Bone marrow (tissue), 2 donors: ENCODE measurements around the gene PPIF.

Experiments used
- DNase-seq, 2 donors: peaks; one replicate each; lab custom pipeline; 2025; lab: John Stamatoyannopoulos, UW

PPIF gene

DNA sequence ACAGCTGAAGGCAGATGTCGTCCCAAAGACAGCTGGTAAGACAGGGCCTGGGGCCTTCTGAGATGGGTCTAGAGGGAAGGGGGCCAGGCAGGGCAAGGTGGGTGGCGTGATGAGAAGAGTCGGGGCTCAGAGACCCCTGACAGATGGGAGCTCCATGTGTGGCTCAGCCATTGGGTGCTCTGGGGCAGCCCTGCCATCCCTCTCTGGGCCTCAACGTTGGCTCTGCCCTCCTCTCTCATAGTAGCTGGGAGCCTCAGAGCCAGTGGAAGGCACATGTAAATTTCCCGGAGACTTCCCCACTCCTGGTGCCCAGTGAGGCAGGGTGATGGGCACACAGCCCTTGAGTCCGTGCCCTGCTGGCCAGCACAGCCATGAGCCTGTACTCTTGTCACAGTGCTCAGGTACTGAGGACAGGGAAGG lies 1.8 kb downstream of the PPIF start:
- no peak for DNase-seq

DNA sequence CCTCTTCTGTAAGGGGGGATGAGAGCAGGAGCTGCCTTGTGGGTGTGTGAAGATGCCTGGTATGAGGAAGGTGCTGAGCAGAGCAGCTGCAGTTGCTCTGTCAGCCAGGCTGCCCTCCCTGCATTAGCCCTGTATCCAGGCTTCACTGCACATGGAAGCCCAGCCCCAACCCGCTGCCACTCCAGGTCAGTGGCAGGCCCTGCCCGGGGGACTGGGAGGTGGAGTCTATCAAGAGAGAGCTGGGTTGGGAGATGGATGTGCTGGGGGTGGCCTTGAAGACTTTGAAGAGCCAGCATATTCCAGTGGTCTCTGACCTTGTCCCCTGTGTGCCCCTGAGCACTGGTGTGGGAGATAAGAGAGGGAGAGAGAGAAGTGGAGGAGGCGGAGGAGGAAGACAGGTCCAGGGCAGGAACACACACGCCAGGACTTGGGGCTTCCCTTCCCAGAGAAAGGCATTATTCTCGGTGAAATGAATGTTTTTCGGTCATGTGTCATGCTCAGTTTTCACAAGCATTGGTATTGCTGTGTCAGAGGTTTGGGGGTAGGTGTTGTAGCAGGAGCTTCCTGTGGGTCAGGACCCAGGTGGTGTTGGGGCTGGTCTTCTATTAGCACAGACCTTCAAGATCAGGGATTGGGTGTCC lies 2.6 kb downstream of the PPIF start:
- DNase-seq: no peak

GRCh38 chr10:79350407-79351154 lies 3.3 kb downstream of the PPIF start:
- DNase-seq: no peak

DNA sequence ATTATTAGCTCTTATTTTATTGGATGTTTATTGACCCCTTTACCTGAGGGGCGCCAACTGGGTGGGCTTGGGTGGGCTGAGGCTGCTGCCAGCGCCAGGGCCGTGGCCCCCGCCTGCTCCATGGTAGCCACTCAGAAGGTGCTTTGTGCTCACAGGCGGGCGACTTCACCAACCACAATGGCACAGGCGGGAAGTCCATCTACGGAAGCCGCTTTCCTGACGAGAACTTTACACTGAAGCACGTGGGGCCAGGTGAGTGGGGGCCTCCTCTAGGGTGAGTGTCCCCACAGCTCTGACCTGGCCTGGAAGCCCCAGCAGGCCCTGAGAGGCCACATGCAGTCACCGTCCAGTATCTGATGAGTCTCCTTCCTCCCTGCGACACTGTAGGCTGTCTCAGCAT lies 4.1 kb downstream of the PPIF start:
- no peak for DNase-seq

DNA sequence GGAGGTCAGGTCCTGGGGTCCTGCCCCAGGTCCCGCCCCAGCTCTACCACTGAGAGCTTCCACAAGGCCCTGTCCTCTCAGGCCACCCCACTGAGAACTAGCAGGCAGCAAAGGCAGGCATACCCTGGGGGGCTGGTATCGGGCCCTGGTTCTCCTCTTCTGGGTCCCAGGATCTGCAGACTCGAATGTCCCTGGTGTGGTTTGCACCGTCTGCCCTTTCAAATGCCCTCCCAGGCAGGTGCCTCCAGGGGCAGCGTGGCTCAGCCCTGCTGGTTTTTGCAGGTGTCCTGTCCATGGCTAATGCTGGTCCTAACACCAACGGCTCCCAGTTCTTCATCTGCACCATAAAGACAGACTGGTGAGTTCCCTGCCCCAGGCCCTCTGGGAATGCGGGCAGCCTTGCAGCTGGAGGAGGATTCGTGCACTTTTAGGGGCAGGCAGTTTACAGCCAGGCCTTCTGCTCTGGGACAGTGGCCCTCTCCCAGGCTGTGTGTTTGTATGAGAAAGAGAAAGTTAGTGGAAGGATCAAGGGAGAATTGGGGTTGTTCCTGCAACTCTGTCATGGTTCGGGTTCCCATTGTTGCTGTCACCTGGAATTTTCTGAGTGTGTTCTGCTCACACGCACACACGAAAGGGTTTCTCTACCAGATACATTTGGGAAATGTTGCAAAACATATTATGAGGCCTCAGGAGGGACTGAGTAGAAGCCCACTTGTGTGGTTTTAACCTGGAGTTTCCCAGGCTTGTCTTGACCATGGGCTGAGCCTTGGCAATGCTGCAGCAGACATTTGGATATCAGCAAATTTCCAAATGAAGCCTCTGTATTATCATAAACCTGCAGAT lies 5.0 kb downstream of the PPIF start:
- no peak for DNase-seq

DNA sequence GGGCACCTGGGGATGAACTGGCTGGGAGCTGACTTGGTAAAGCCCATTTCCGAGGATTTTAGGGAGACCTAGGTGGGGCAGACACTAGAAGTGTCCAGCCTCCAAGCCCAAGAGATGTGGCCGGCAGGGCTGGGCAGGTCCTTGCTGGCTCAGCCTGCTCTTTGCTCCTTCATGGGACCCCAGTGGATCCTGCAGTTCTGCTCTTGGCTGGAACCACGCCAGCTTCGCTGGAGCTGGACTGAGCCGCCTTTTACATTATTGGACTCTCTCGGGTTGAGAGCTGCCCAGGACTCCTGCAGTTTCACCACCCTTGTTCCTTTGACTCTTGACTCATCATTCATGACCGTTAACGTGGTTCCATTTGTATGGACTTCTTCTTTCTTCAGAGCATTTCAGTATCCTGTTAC lies 5.7 kb downstream of the PPIF start:
- no peak for DNase-seq

GRCh38 chr10:79353726-79354125 lies 6.5 kb downstream of the PPIF start:
- no peak for DNase-seq

- DNase-seq: no peak
Measured at GRCh38 chr10:79354141-79354540, 6.9 kb downstream of the PPIF start.

DNA sequence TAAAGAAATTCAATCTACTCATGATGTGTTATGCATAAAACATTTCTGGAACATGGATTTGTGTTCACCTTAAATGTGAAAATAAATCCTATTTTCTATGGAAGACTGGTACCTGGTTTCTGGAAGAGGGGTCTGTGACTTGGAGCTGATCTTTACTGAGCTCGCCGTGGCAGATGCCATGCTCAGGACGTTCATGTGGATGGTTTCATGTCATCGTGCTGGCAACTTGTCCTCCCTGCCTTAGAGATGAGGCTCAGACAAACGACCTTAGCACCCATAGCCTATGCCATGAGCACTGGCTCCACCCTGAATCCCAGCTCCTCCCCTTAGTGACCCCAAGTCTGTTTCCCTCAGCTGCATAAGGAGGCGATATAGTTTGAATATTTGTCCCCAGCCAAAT lies 7.3 kb downstream of the PPIF start:
- DNase-seq: no peak

GRCh38 chr10:79355420-79356017 lies 8.2 kb downstream of the PPIF start:
- no peak for DNase-seq

DNA sequence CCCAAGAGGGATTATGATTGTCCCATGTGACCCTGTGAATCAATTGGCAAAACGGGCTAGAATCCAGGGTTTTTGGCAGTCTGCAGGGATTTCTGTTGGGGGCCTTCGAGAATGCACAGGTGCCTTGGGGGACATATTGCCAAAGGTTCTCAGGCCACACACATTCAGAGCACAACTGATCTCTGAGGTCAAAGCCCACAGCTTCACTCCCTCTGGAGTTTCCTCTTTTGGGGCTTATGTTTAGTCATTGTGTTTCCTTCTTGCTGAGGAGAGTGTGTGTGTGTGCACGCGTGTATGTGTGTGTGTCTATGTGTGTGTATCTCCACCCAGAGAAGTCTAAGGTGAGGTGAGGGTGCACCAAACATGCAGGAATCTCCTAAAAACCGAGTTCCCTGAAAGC lies 8.8 kb downstream of the PPIF start:
- DNase-seq: peak in 1 of 2 donors; percentile 71

- no peak for DNase-seq
Measured at GRCh38 chr10:79357180-79357579, 9.9 kb downstream of the PPIF start.

- no peak for DNase-seq
Measured at GRCh38 chr10:79358811-79359210, 11.5 kb downstream of the PPIF start.

- DNase-seq: no peak
Measured at GRCh38 chr10:79359816-79360498, 12.7 kb downstream of the PPIF start.

- DNase-seq: no peak
Measured at GRCh38 chr10:79360499-79361342, 13.5 kb downstream of the PPIF start.

DNA sequence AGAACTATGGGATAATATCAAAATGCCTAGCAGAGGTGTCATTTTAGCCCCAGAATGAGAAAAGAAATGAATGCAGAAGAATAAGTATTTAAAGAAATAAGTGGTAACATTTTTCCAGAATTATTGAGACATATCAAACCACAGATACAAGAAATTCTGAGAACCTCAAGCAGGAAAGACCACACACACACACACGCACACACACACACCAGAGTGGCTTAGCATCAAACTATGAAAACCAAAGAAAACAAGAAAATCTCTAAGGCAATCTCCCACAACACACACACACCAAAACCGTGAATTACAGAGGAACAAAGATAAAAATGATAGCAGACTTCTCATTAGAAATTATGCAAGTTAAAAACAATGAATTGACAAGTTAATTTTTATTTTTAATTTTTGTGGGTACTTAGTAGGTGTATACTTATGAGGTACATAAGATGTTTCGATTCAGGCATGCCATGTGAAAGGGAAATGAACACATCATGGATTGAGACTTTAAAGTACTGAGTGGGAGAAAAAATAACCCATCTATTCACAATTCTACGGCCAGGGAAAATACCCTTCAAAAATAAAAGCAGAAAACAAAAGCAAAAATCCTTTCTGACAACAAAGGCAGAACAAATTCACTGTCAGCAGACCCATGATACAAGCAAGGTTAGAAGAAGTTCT lies 14.6 kb downstream of the PPIF start:
- DNase-seq: no peak

- DNase-seq: no peak
Measured at GRCh38 chr10:79367426-79368189, 20.3 kb downstream of the PPIF start.

- DNase-seq: no peak
Measured at GRCh38 chr10:79372871-79373270, 25.6 kb downstream of the PPIF start.
